Duodenal mucosa (tissue), 2 donors: ENCODE data around the gene PROX2.

Experiments used
- H3K27ac ChIP-seq: one replicate; pipeline ENCODE4 v1.7.0; 2013; ENCODE audit warnings: low read depth, low read length
- H3K27me3 ChIP-seq, 2 donors: one replicate each; pipeline ENCODE4 v1.7.0; 2013; ENCODE audit warnings: low read length in 2 of 2, control low read depth in 1 of 2; ENCODE audit not compliant: insufficient read depth in 2 of 2, control insufficient read depth in 1 of 2
- H3K36me3 ChIP-seq, 2 donors: one replicate each; pipeline ENCODE4 v1.7.0; 2013; ENCODE audit warnings: low read length in 2 of 2, control low read depth in 1 of 2; ENCODE audit not compliant: insufficient read depth in 2 of 2, control insufficient read depth in 1 of 2
- H3K4me1 ChIP-seq, 2 donors: one replicate each; pipeline ENCODE4 v1.7.0; 2013; ENCODE audit warnings: low read length in 2 of 2, control low read depth in 1 of 2; ENCODE audit not compliant: insufficient read depth in 2 of 2, control insufficient read depth in 1 of 2
- H3K4me3 ChIP-seq, 2 donors: one replicate each; pipeline ENCODE4 v1.7.0; 2013; ENCODE audit warnings: low read length in 2 of 2, low read depth in 1 of 2
- H3K9ac ChIP-seq, 2 donors: one replicate each; pipeline ENCODE4 v1.7.0; 2013; ENCODE audit warnings: low read length in 2 of 2, low read depth in 1 of 2
- H3K9me3 ChIP-seq, 2 donors: one replicate each; pipeline ENCODE4 v1.7.0; 2013; ENCODE audit warnings: low read length in 2 of 2, control low read depth in 1 of 2; ENCODE audit not compliant: control insufficient read depth in 1 of 2

The PROX2 gene

GRCh38 chr14:74882103-74882920 lies 6.4 kb upstream of the PROX2 start:
- H3K4me3 ChIP-seq = peak overlapping the region; percentile 83 to 92
- H3K4me1 ChIP-seq = peaks cover 46 to 48% of the 10 kb centered on the region in 2 donors
- peak overlapping the region; percentile 83 to 96 for H3K9ac ChIP-seq
- H3K27ac ChIP-seq = peak overlapping the region; percentile 96
- no peaks in the 10 kb centered on the region for H3K27me3 ChIP-seq
- H3K9me3 ChIP-seq = no peaks in the 10 kb centered on the region
- peaks cover 9 to 20% of the 10 kb centered on the region in 2 donors for H3K36me3 ChIP-seq

GRCh38 chr14:74881431-74882102 lies 5.6 kb upstream of the PROX2 start, which contains the start of gene DLST:
TSS of gene DLST (plus strand) at chr14:74881916. CDS start at chr14:74881954, 38 bp downstream.
- Histone ChIP-seq H3K27me3 (no peaks in the 10 kb centered on the region), H3K27ac (peak within 1 kb of the TSS; percentile 96), H3K9ac (peak within 1 kb of the TSS; percentile 83 to 96), H3K4me1 (peaks cover 46 to 48% of the 10 kb centered on the region in 2 donors), H3K9me3 (no peaks in the 10 kb centered on the region), H3K4me3 (peak within 1 kb of the TSS; percentile 83 to 92), H3K36me3 (peaks cover 9 to 20% of the 10 kb centered on the region in 2 donors)

- peaks cover 1 to 4% of the 10 kb centered on the region in 2 donors for H3K36me3 ChIP-seq
- H3K4me3 ChIP-seq = no peak overlapping the region
- no peaks in the 10 kb centered on the region for H3K27me3 ChIP-seq
- H3K9ac ChIP-seq = no peak overlapping the region
- no peaks in the 10 kb centered on the region for H3K9me3 ChIP-seq
- H3K4me1 ChIP-seq = peaks cover 29 to 46% of the 10 kb centered on the region in 2 donors
- H3K27ac ChIP-seq = no peak overlapping the region
Measured at GRCh38 chr14:74879427-74880182, 3.7 kb upstream of the PROX2 start.

- Histone ChIP-seq H3K36me3 (no peaks in the 10 kb centered on the region), H3K9ac (no peak overlapping the region), H3K9me3 (no peaks in the 10 kb centered on the region), H3K4me1 (peaks cover 6 to 13% of the 10 kb centered on the region in 2 donors), H3K27me3 (no peaks in the 10 kb centered on the region), H3K27ac (no peak overlapping the region), H3K4me3 (no peak overlapping the region)
Measured at GRCh38 chr14:74875204-74875603, 741 bp downstream of the PROX2 start.

- Histone ChIP-seq H3K9me3 (no peaks in the 10 kb centered on the region), H3K4me1 (peaks cover 0 to 4% of the 10 kb centered on the region in 2 donors), H3K36me3 (no peaks in the 10 kb centered on the region), H3K27me3 (no peaks in the 10 kb centered on the region), H3K4me3 (no peak overlapping the region), H3K27ac (no peak overlapping the region), H3K9ac (no peak overlapping the region)
Measured at GRCh38 chr14:74871819-74872218, 4.1 kb downstream of the PROX2 start.

- Histone ChIP-seq H3K36me3 (no peaks in the 10 kb centered on the region), H3K4me1 (no peaks in the 10 kb centered on the region)
Measured at GRCh38 chr14:74868739-74869138, 7.2 kb downstream of the PROX2 start.

GRCh38 chr14:74867673-74868072 lies 8.3 kb downstream of the PROX2 start:
- Histone ChIP-seq H3K27ac (no peak overlapping the region), H3K4me1 (no peaks in the 10 kb centered on the region), H3K27me3 (no peaks in the 10 kb centered on the region), H3K9me3 (no peaks in the 10 kb centered on the region), H3K36me3 (no peaks in the 10 kb centered on the region), H3K9ac (no peak overlapping the region), H3K4me3 (no peak overlapping the region)

More at GRCh38 chr14:74868739-74869138, 7.2 kb downstream of the PROX2 start:
- Histone ChIP-seq H3K9ac (no peak overlapping the region), H3K9me3 (no peaks in the 10 kb centered on the region), H3K4me3 (no peak overlapping the region), H3K27me3 (no peaks in the 10 kb centered on the region), H3K27ac (no peak overlapping the region)

GRCh38 chr14:74866708-74867389 lies 9.1 kb downstream of the PROX2 start:
- no peaks in the 10 kb centered on the region for H3K4me1 ChIP-seq
- no peaks in the 10 kb centered on the region for H3K9me3 ChIP-seq
- H3K27me3 ChIP-seq = no peaks in the 10 kb centered on the region
- no peaks in the 10 kb centered on the region for H3K36me3 ChIP-seq
- H3K27ac ChIP-seq = no peak overlapping the region
- no peak overlapping the region for H3K4me3 ChIP-seq
- no peak overlapping the region for H3K9ac ChIP-seq

GRCh38 chr14:74865156-74865555 lies 10.8 kb downstream of the PROX2 start:
- Histone ChIP-seq H3K27me3 (no peaks in the 10 kb centered on the region), H3K27ac (no peak overlapping the region)

More at GRCh38 chr14:74865156-74865555, 10.8 kb downstream of the PROX2 start:
- Histone ChIP-seq H3K9ac (no peak overlapping the region), H3K4me1 (no peaks in the 10 kb centered on the region), H3K4me3 (no peak overlapping the region), H3K9me3 (no peaks in the 10 kb centered on the region), H3K36me3 (no peaks in the 10 kb centered on the region)
